Measurements from ENCODE around the gene RALGPS1.

GRCh38 chr9:127093319-127094020 is 178.9 kb downstream of the RALGPS1 start:
- TF ChIP-seq CTCF (IDR thresholded peaks at IDR 0.05 in 8 of 11, conservative IDR thresholded peaks at IDR 0.05 in 3 of 11) (no peak), POLR2A (IDR thresholded peaks at IDR 0.05) (no peak), POLR2AphosphoS5 (IDR thresholded peaks at IDR 0.05) (no peak)
